CD4-positive, alpha-beta T cell (primary cell): ENCODE data around the gene FYB1. TPM values are rescaled to one million over a fixed set of nuclear protein-coding genes. Genes with fewer than 3 reads are reported as not detected.

Source experiments
- ATAC-seq: fragments of 200-7000 bp; cut with Tn5 transposase; one replicate; pipeline ENCODE4 v1.10.0; 2022; ENCODE audit warnings: mild to moderate bottlenecking; ENCODE audit not compliant: poor library complexity
- CTCF ChIA-PET: fragments of 350-600 bp; sonication (Branson Sonifier 250); formaldehyde crosslinking; loops from one replicate; lab custom pipeline; 2021; ENCODE audit warnings: antibody characterized with exemption, inconsistent platforms; lab: Charles Lee
- POLR2A ChIA-PET: fragments of 350-600 bp; sonication (Branson Sonifier 250); formaldehyde crosslinking; loops from one replicate; lab custom pipeline; 2021; ENCODE audit warnings: antibody characterized with exemption, inconsistent platforms; lab: Charles Lee
- DNase-seq, 14 experiments: peaks; one replicate each; pipeline ENCODE4 v3.0.0-alpha.2; 2013 to 2020; ENCODE audit warnings: mixed read lengths in 2 of 14
- H3K27ac ChIP-seq, 2 donors: one replicate each; pipeline versions ENCODE4 v1.5.1 to v1.7.0; 2013; ENCODE audit warnings: low read length in 2 of 2, low read depth in 1 of 2, mild to moderate bottlenecking in 1 of 2
- H3K27me3 ChIP-seq, 2 experiments: 1 replicate in 1 of 2; 2 replicates in 1 of 2; pipeline versions ENCODE4 v1.6.1 to v1.7.0; 2013; ENCODE audit warnings: low read length in 2 of 2, control low read depth in 1 of 2, mild to moderate bottlenecking in 1 of 2, moderate library complexity in 1 of 2; ENCODE audit not compliant: insufficient read depth in 2 of 2, control insufficient read depth in 1 of 2
- H3K36me3 ChIP-seq: one replicate; pipeline ENCODE4 v1.6.1; 2013; ENCODE audit warnings: low read length, control low read depth; ENCODE audit not compliant: insufficient read depth
- H3K4me1 ChIP-seq: one replicate; pipeline ENCODE4 v1.6.1; 2013; ENCODE audit warnings: low read length, control low read depth; ENCODE audit not compliant: insufficient read depth
- H3K4me3 ChIP-seq: one replicate; pipeline ENCODE4 v1.5.1; 2013; ENCODE audit warnings: mild to moderate bottlenecking, low read length, moderate library complexity
- H3K9me3 ChIP-seq, 2 experiments: 1 replicate in 1 of 2; 2 replicates in 1 of 2; pipeline versions ENCODE4 v1.6.1 to v1.7.0; 2013; ENCODE audit warnings: low read length in 2 of 2, mild to moderate bottlenecking in 2 of 2, control low read depth in 1 of 2, moderate library complexity in 1 of 2; ENCODE audit not compliant: control insufficient read depth in 1 of 2, insufficient read depth in 1 of 2
- H3K27ac Mint-ChIP-seq: one replicate; pipeline ENCODE4 v1.8.0; 2020; ENCODE audit warnings: mixed read lengths
- H3K27me3 Mint-ChIP-seq: one replicate; pipeline ENCODE4 v1.8.0; 2021; ENCODE audit warnings: mixed read lengths
- H3K36me3 Mint-ChIP-seq: one replicate; pipeline ENCODE4 v1.8.0; 2021; ENCODE audit warnings: low read depth, mixed read lengths
- H3K4me1 Mint-ChIP-seq: one replicate; pipeline ENCODE4 v1.8.0; 2021; ENCODE audit warnings: low read depth, mixed read lengths
- H3K4me3 Mint-ChIP-seq: one replicate; pipeline ENCODE4 v1.8.0; 2020; ENCODE audit warnings: mild to moderate bottlenecking, mixed read lengths
- H3K9me3 Mint-ChIP-seq: one replicate; pipeline ENCODE4 v1.8.0; 2020; ENCODE audit warnings: mixed read lengths
- intact Hi-C, 2 experiments: fragments of 100-400 bp; cut with DNase I in 1 of 2; cut with micrococcal nuclease in 1 of 2; formaldehyde crosslinking; loops; one replicate each; pipeline versions ENCODE4 v1.15.1 to v1.9.0; 2023 to 2025; cut with DNase I, micrococcal nuclease
- total RNA-seq, 174 experiments: library from RNA in 2 of 174; stranded (reverse) in 2 of 174; gene quantifications; one replicate each; pipeline ENCODE4 v1.2.3 and lab custom pipeline; 2021 to 2026
- TF ChIP-seq, protein P1 (sequence below): fragments of 200-600 bp; IDR thresholded peaks from one replicate; pipeline ENCODE4 v1.8.0; 2022; ENCODE audit warnings: antibody characterized with exemption, mild to moderate bottlenecking

FYB1 gene
- total RNA-seq, 2 experiments from 2014 or later: 478 to 497 TPM

DNA sequence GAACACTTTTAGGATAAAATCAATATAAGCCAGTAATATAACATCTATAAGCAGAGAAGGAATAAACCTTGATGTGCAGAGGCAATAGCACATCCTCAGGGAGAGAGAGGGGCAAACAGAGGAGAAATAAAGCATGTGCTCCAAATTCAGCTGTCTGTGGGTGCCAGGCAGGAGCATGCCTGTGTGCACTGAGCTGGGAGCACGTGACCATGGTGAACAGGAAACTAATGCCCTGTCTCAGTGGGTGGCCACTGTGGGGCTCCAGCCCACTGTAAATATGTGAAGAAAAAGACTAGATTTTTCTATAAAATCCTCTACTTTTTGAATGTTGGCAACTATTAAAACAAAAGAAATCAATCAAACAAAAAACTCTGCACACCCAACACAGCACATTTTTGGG, 55.3 kb downstream of the FYB1 start:
- POLR2A ChIA-PET: interaction anchor here (0.5 to 5.3 kb wide), 12 partner anchors 12 to 111 kb away, joined by 3 to 52 read pairs (median 8); no protein-coding TSS in a partner anchor
- peaks cover 51% of the 10 kb centered on the region for H3K4me1 ChIP-seq
- no peaks in the 10 kb centered on the region for H3K9me3 ChIP-seq
- H3K27me3 Mint-ChIP-seq: no peaks in the 10 kb centered on the region
- intact Hi-C loops: loop anchor here (1.0 to 5.0 kb wide), 3 partner anchors 13 to 33 kb away; no protein-coding TSS in a partner anchor
- H3K27me3 ChIP-seq: no peaks in the 10 kb centered on the region
- no peaks in the 10 kb centered on the region for H3K9me3 Mint-ChIP-seq
- TF ChIP-seq, protein P1, sequence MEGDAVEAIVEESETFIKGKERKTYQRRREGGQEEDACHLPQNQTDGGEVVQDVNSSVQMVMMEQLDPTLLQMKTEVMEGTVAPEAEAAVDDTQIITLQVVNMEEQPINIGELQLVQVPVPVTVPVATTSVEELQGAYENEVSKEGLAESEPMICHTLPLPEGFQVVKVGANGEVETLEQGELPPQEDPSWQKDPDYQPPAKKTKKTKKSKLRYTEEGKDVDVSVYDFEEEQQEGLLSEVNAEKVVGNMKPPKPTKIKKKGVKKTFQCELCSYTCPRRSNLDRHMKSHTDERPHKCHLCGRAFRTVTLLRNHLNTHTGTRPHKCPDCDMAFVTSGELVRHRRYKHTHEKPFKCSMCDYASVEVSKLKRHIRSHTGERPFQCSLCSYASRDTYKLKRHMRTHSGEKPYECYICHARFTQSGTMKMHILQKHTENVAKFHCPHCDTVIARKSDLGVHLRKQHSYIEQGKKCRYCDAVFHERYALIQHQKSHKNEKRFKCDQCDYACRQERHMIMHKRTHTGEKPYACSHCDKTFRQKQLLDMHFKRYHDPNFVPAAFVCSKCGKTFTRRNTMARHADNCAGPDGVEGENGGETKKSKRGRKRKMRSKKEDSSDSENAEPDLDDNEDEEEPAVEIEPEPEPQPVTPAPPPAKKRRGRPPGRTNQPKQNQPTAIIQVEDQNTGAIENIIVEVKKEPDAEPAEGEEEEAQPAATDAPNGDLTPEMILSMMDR: no peak
- H3K36me3 Mint-ChIP-seq: peaks cover 87% of the 10 kb centered on the region
- peak overlapping the region; percentile 81 for H3K4me3 Mint-ChIP-seq
- CTCF ChIA-PET: interaction anchor here (1.0 to 3.3 kb wide), 6 partner anchors 13 to 119 kb away, joined by 3 to 22 read pairs (median 4); no protein-coding TSS in a partner anchor
- H3K36me3 ChIP-seq: peaks cover 41% of the 10 kb centered on the region
- ATAC-seq (peak; percentile 62), DNase-seq (peak in 11 of 14 experiments; percentile 23 to 75 (median 41))
- peak overlapping the region; percentile 13 for H3K4me3 ChIP-seq
- peak overlapping the region; percentile 96 for H3K27ac Mint-ChIP-seq
- H3K27ac ChIP-seq: peak overlapping the region; percentile 59 to 64
- H3K4me1 Mint-ChIP-seq: peaks cover 96% of the 10 kb centered on the region

DNA sequence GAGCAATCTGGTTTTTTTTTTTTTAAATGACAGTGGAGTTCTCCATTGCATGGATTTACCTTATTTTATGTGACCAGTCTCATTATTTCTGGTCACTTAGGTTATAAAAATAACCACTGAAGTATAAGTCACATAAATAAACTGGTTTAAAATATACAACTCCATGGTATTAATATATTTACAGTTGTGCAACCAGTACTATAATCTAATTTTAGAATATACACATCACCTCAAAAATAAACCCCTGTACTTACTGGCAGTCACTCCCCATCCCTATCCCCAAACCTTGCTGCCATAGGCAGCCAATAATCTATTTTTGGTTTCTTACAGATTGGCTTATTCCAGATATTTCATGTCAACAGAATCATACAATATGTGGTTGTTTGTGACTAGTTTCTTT, 57.8 kb downstream of the FYB1 start:
- peaks cover 51% of the 10 kb centered on the region for H3K4me1 ChIP-seq
- ChIA-PET CTCF (interaction anchor here (0.6 to 1.5 kb wide), 2 partner anchors 10 to 16 kb away, joined by 3 read pairs; no protein-coding TSS in a partner anchor), POLR2A (interaction anchor here (12.8 kb wide), 1 partner anchor 15 kb away, joined by 141 read pairs; no protein-coding TSS in a partner anchor)
- no peak overlapping the region for H3K4me3 ChIP-seq
- no peaks in the 10 kb centered on the region for H3K27me3 ChIP-seq
- H3K36me3 ChIP-seq: peaks cover 31% of the 10 kb centered on the region
- Mint-ChIP-seq H3K27me3 (no peaks in the 10 kb centered on the region), H3K4me3 (peak overlapping the region; percentile 74), H3K36me3 (peaks cover 87% of the 10 kb centered on the region), H3K9me3 (no peaks in the 10 kb centered on the region), H3K4me1 (peaks cover 93% of the 10 kb centered on the region), H3K27ac (peak overlapping the region; percentile 96)
- H3K27ac ChIP-seq: peak overlapping the region in 1 of 2 donors; percentile 14
- intact Hi-C loops: loop anchor here in 1 of 2 experiments (5.0 kb wide), 1 partner anchor 36 kb away; no protein-coding TSS in a partner anchor
- DNase-seq: no peak
- TF ChIP-seq, protein P1: no peak
- no peaks in the 10 kb centered on the region for H3K9me3 ChIP-seq
- no peak for ATAC-seq

DNA sequence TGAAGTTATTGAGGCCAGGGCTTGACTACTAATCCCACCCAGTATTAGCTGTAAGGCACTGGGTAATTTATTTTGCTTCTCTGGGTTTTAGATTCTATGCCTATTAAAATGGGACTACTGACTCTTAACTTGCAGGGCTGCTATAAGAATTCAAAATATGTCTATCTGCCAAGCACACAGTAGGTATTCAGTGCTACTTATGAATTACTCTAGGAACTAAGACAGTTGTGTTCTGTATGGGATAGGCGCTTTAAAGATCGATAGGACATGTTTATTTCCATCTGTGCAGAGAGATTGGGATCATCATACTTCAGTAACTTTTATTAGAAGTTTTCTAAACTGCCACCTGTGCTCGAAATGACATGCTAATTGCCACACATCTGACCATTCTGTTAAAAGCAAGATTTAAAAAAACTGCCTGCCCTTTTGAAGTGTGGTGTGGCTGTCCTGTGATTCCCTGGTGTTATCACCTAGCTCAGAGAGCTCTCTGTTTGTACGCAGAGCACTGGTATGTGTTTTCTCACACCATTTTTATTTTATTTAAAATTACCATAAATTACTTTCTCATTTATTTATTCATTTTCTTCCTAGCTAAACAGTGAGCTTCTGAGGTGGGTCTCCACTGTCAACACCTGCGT, 58.7 kb downstream of the FYB1 start:
- Mint-ChIP-seq H3K27me3 (no peaks in the 10 kb centered on the region), H3K9me3 (no peaks in the 10 kb centered on the region), H3K36me3 (peaks cover 86% of the 10 kb centered on the region), H3K4me1 (peaks cover 94% of the 10 kb centered on the region), H3K4me3 (peak overlapping the region; percentile 69), H3K27ac (peak overlapping the region; percentile 96)
- no peak for ATAC-seq
- DNase-seq: no peak
- ChIA-PET POLR2A (interaction anchor here (0.6 to 12.8 kb wide), 5 partner anchors 13 to 42 kb away, joined by 3 to 141 read pairs (median 3); no protein-coding TSS in a partner anchor), CTCF (interaction anchor here (0.6 to 2.2 kb wide), 5 partner anchors 9 to 57 kb away, joined by 3 to 6 read pairs (median 3); no protein-coding TSS in a partner anchor)
- TF ChIP-seq, protein P1: no peak
- no peak overlapping the region for H3K4me3 ChIP-seq
- peaks cover 27% of the 10 kb centered on the region for H3K36me3 ChIP-seq
- no peaks in the 10 kb centered on the region for H3K9me3 ChIP-seq
- intact Hi-C loops: loop anchor here in 1 of 2 experiments (5.0 kb wide), 1 partner anchor 37 kb away; no protein-coding TSS in a partner anchor
- H3K4me1 ChIP-seq: peaks cover 52% of the 10 kb centered on the region
- no peaks in the 10 kb centered on the region for H3K27me3 ChIP-seq
- peak overlapping the region; percentile 26 to 27 for H3K27ac ChIP-seq
